Left ventricle myocardium inferior (tissue), 1 donor: ENCODE measurements around the gene RAET1L. TPM values are rescaled to one million over a fixed set of nuclear protein-coding genes. Genes with fewer than 3 reads are reported as not detected.
"Not testable (repeated sequence)": the region's sequence is repeated elsewhere in the genome, so short reads cannot be mapped to it uniquely, and the experiment has no call there.

ENCODE experiments used
- DNase-seq: peaks from one replicate; pipeline ENCODE4 v3.0.0-alpha.2; 2020
- H3K27ac ChIP-seq: fragments of 200-600 bp; replicated peaks from 2 replicates; pipeline ENCODE4 v1.8.0; 2021
- H3K27me3 ChIP-seq: fragments of 200-600 bp; 2 replicates; pipeline ENCODE4 v1.8.0; 2021; ENCODE audit warnings: low read depth
- H3K36me3 ChIP-seq: fragments of 200-600 bp; 2 replicates; pipeline ENCODE4 v1.8.0; 2021
- H3K4me1 ChIP-seq: fragments of 200-600 bp; 2 replicates; pipeline ENCODE4 v1.8.0; 2021
- H3K4me3 ChIP-seq: fragments of 200-600 bp; 2 replicates; pipeline ENCODE4 v1.8.0; 2021; ENCODE audit warnings: mild to moderate bottlenecking, moderate library complexity
- H3K9me3 ChIP-seq: fragments of 200-600 bp; replicated peaks from 2 replicates; pipeline ENCODE4 v1.8.0; 2021
- intact Hi-C: fragments of 100-400 bp; cut with micrococcal nuclease; formaldehyde crosslinking; loops from one replicate; pipeline ENCODE4 v1.11.0; 2022
- total RNA-seq: library from RNA; stranded (reverse); fragmentation: NEBNext Ultra II Directional; extraction: Animal tissue kit (Norgen Biotek cat#: 25700); gene quantifications from one replicate; pipeline ENCODE4 v1.2.1, GENCODE V29; 2021
- TF ChIP-seq, protein P1 (sequence below): fragments of 200-600 bp; IDR thresholded peaks from 2 replicates; pipeline ENCODE4 v1.8.0; 2021; ENCODE audit warnings: antibody characterized with exemption, mild to moderate bottlenecking, borderline replicate concordance
- donor health status: DM: no; HTN: yes; CAD: no; lungs with severe emphysema.

Gene RAET1L
- total RNA-seq, 1 donor from 2014 or later: not detected

DNA sequence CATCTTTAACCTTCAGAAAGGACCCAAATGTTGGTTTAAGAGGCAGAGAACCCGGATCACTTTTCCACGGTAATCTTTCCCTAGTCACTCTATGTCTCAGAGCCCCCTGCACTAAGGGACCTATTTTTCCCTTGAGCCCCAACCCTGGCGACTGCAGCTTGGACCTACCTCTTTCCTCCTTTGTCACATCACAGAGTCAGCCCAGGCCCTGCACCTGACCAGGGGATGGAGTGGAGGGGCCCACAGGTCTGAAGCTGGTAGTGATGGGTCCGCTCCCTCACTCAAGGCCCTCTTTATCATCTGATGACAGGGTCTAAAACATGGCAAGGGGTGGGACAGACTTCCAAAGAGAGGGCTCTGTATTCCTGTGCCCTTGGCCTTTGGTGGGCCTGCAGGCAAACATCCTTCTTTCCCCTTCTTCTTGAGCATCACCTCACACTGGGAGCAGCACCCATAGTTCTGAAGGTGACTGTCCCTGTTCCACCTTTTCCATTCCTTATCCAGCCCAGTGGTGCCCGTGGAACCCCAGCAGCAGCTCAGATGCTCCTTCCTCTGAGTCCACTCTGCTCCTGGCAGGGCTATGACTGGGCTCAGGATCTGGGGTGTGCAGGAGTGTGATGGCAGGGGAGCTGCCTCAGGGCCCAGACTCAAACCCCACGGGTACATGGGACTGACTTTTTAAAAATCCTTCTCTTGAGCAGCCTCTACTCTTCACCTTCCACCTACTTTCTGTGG lies 6.3 kb downstream of the RAET1L start:
- Histone ChIP-seq H3K9me3 (no peaks in the 10 kb centered on the region), H3K4me3 (no peak overlapping the region), H3K4me1 (peaks cover 3% of the 10 kb centered on the region), H3K27ac (no peak overlapping the region), H3K36me3 (no peaks in the 10 kb centered on the region), H3K27me3 (peaks cover 64% of the 10 kb centered on the region)
- DNase-seq: no peak
- intact Hi-C loops: loop anchor here (10.0 kb wide), 1 partner anchor 184 kb away; no protein-coding TSS in a partner anchor
- TF ChIP-seq, protein P1, sequence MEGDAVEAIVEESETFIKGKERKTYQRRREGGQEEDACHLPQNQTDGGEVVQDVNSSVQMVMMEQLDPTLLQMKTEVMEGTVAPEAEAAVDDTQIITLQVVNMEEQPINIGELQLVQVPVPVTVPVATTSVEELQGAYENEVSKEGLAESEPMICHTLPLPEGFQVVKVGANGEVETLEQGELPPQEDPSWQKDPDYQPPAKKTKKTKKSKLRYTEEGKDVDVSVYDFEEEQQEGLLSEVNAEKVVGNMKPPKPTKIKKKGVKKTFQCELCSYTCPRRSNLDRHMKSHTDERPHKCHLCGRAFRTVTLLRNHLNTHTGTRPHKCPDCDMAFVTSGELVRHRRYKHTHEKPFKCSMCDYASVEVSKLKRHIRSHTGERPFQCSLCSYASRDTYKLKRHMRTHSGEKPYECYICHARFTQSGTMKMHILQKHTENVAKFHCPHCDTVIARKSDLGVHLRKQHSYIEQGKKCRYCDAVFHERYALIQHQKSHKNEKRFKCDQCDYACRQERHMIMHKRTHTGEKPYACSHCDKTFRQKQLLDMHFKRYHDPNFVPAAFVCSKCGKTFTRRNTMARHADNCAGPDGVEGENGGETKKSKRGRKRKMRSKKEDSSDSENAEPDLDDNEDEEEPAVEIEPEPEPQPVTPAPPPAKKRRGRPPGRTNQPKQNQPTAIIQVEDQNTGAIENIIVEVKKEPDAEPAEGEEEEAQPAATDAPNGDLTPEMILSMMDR: no peak

DNA sequence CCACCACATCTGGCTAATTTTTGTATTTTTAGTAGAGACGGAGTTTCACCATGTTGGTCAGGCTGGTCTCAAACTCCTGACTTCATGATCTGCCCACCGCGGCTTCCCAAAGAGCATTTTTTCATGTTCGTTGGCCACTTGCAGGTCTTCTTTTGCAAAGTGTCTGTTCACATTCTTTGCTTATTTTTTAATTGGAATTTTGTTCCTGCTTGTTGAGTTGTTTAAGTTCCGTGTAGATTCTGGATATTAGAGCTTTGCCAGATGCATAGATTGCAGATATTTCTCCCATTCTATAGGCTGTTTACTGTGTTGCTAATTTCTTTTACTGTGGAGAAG lies 8.2 kb downstream of the RAET1L start:
- DNase-seq, H3K4me1 ChIP-seq, H3K36me3 ChIP-seq, H3K27ac ChIP-seq, H3K9me3 ChIP-seq, H3K4me3 ChIP-seq: not testable (repeated sequence)
- intact Hi-C loops: loop anchor here (2.0 to 10.0 kb wide), 2 partner anchors 82 to 182 kb away; no protein-coding TSS in a partner anchor
- TF ChIP-seq, protein P1: peak; percentile 27
- H3K27me3 ChIP-seq: peaks cover 75% of the 10 kb centered on the region

DNA sequence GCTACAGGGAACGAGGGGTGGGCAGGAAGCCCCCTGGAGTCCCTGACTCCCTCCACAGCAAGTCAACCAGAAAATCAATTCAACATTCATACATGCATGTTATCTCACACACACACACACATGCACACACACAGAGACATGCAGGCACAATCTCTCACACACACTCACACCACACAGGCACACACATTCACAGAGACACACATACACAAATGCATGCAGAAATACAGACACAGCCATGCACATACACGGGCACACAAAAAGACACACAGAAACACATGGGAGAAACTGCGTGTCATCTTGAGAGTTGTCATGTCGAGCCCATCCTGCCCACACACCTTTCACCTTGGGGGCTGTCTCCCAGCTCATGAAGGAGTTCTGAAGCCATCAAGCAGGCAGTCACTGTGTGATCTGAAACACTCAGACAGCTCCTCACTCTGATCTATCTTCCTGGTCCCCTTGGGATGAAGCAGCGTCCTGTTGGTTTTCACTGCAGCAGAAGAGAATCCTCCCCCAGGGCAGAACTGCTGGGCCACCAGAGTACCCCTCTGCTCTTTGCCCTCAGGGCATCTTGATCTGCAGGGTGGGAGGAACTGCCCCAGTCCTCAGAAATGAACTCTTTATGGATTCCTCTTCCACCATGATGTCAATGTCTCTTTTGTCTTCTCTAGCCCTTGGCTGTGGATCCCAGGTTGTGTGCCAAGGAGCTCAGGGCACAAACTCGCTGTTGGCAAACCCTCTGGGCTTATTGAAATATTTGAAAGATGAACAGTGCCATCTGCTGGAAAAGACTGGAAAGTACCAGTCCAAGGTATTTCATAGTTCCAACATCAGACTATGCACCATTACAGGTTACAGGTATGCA lies 8.8 kb downstream of the RAET1L start:
- intact Hi-C loops: loop anchor here (2.0 to 10.0 kb wide), 2 partner anchors 82 to 182 kb away; no protein-coding TSS in a partner anchor
- Histone ChIP-seq H3K36me3 (no peaks in the 10 kb centered on the region), H3K27ac (no peak overlapping the region), H3K27me3 (peaks cover 81% of the 10 kb centered on the region), H3K4me3 (no peak overlapping the region), H3K4me1 (peaks cover 3% of the 10 kb centered on the region), H3K9me3 (no peaks in the 10 kb centered on the region)
- DNase-seq: no peak
- TF ChIP-seq, protein P1: peak; percentile 80

DNA sequence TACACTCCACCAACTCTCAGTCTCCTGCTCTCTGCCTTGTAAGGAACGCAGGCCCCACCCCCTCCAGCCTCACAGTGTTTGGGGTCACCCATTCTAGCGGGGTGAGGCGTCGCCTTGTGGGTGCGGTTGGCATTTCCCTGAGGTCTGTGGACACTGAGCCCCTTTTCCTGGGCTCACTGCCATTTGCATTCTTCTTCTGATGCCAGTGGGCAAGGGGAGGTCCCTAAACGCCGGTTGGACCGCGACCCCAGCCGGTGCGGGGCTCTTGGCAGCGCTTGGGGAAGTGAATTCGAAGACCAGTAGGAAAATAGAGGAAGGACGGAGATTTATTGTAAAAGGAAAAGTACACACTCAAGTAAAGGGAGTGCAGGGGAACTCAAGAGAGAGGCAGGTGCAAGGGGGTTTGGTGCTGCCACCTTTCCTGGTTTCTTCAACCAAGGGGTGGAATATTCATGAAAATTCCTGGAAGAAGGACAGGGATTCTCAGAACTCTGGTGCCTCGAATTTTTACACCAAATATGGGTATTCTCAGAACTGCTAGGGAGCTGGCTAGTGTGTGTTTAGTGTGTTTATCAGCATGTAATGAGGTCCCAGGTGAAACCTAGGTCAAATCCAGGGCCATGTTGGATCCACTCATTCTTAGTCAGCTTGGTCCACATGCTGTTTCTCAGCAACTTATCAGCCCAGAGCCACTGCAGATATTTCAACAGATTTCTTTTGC lies 9.9 kb downstream of the RAET1L start:
- H3K4me1 ChIP-seq, H3K27ac ChIP-seq, H3K4me3 ChIP-seq, DNase-seq, H3K9me3 ChIP-seq, H3K36me3 ChIP-seq: not testable (repeated sequence)
- H3K27me3 ChIP-seq: peaks cover 89% of the 10 kb centered on the region
- intact Hi-C loops: loop anchor here (2.0 to 10.0 kb wide), 2 partner anchors 81 to 181 kb away; no protein-coding TSS in a partner anchor

DNA sequence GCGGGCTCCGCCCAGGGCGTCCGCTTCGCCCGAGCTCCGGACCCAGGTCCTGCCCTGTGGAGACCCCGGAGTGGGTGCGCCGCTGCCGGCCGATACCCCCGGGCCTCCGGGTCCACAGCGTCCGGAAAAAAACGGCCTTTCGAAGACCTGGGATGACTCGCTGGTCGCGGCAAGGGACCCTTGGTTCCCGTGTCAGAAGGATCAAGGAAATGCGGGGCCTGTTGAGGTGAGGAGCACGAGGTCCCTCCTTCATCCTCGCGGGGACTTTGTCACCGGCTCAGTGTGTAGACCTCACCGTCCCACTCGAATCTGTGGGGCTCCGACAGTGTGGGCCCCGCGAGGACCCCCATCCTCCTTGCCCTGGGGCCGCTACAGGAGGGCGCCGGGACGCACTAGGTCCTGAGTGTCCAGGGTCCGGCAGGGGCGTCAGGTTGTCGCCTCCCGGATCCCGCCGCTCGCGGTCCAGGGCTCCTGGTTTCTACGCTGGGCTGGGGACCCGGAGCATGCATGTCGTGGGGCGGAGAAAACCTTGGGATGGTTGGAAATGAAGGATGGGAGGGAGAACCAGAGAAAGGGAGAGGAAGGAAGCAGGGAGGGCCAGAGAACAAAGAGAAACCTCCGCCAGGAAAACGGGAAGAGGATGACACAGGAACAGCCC lies 10.6 kb downstream of the RAET1L start:
- intact Hi-C loops: loop anchor here (10.0 kb wide), 1 partner anchor 180 kb away; no protein-coding TSS in a partner anchor
- not testable (repeated sequence) for H3K36me3 ChIP-seq, H3K9me3 ChIP-seq, DNase-seq, H3K4me1 ChIP-seq, H3K4me3 ChIP-seq, H3K27ac ChIP-seq
- peaks cover 93% of the 10 kb centered on the region for H3K27me3 ChIP-seq

DNA sequence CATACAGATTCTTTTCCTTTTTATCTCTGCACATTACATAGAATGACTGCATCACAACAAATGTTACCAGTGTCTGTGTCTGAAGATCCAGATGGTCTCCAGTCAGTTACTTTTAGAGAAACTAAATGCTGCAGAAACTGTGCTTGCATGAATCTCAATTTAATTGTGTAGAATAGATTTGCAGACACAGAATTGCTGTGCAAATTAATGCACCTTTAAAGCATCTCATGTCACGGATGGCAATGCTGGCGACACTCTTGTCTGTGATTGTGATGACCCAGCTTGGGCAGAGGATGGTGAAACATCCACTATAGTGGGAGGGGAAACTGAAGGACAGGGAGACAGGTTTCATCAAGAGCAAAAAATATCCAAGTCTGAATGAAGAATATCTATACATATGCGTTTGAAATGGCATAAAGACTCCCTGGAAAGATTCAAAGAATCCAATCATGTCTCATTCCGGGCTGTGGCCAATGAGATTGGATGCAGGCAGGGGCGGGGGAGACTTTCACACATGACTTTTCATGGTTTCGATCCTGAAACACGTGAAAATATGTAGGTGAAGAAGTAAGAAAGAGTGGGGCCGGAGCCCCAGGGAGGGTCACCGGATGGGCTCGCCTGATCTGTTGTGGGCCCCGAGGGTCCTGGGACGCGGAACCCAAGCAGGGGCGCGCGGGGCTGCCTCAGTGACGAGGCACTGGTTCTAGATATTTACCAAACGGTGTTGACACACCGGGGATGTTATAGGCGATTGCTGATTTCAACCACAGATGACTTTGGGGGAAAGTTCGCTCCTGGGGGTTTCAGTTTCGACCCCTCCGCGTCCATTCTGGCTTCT lies 11.3 kb downstream of the RAET1L start:
- DNase-seq, H3K36me3 ChIP-seq, H3K4me3 ChIP-seq, H3K4me1 ChIP-seq, H3K9me3 ChIP-seq, H3K27ac ChIP-seq: not testable (repeated sequence)
- intact Hi-C loops: loop anchor here (10.0 kb wide), 1 partner anchor 179 kb away; no protein-coding TSS in a partner anchor
- peaks cover 96% of the 10 kb centered on the region for H3K27me3 ChIP-seq

DNA sequence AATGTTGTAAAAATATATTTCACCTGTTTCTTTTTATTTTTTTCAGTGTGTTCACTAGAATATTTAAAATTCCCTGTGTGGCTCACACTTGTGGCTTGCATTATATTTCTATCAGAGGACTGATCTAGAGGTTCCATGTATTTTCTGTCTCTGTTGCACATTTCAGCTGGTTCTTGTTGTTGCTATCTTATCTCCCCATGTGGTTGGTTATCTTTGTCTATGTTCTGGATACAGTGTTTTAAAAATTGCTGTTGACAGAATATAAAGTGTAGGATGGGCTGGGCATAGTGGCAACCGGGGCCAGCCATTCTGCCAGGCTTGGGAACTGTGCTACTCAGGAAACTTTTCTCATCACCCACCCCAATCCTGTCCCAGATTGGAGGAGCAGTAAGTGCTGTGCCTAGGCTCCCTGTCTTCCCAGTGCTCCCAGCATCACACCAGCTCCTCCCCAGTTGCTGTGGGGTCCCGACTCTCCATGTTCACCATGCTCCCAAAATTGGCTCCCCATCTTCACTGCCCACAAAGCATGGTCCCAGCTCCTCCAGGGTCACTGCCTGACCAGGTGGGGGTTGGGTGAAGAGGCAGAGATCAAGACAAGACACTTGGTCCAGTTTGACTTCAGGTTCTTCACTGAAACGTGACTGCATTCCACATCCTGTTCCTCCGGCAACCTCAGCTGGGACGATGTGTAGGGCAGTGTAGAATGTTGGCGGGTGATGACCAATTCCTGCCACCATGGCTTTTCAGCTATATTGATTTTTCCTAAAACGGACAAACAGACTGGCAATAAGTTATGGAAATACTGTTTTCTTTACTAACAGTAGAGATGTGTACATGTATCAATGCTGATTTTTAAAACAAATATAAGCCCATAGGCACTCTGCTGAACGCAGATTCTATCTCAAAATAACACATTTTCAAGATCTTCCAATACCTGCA lies 12.2 kb downstream of the RAET1L start:
- H3K27ac ChIP-seq, H3K9me3 ChIP-seq, DNase-seq, H3K36me3 ChIP-seq, H3K4me1 ChIP-seq, H3K4me3 ChIP-seq: not testable (repeated sequence)
- H3K27me3 ChIP-seq: peaks cover 96% of the 10 kb centered on the region
- intact Hi-C loops: loop anchor here (10.0 kb wide), 1 partner anchor 178 kb away; no protein-coding TSS in a partner anchor
